Mucosa of descending colon (tissue), 3 donors: Measurements from ENCODE around the gene SGMS2. TPM values are rescaled to one million over a fixed set of nuclear protein-coding genes. Genes with fewer than 3 reads are reported as not detected.

Experiments
- ATAC-seq: fragments of 200-7000 bp; cut with Tn5 transposase; one replicate; pipeline ENCODE4 v1.9.1; 2020; ENCODE audit warnings: mild to moderate bottlenecking, moderate library complexity
- DNase-seq, 3 donors: peaks; one replicate each; pipeline ENCODE4 v3.0.0-alpha.2; 2020
- H3K36me3 ChIP-seq: fragments of 200-600 bp; one replicate; pipeline ENCODE4 v1.8.0; 2021; ENCODE audit warnings: low read depth, mild to moderate bottlenecking
- H3K4me1 ChIP-seq: fragments of 200-600 bp; one replicate; pipeline ENCODE4 v1.8.0; 2021; ENCODE audit warnings: low read depth, mild to moderate bottlenecking
- H3K4me3 ChIP-seq: fragments of 200-600 bp; one replicate; pipeline ENCODE4 v1.8.0; 2021; ENCODE audit warnings: mild to moderate bottlenecking
- H3K9me3 ChIP-seq: fragments of 200-600 bp; one replicate; pipeline ENCODE4 v1.8.0; 2021; ENCODE audit warnings: mild to moderate bottlenecking
- CTCF ChIP-seq: fragments of 200-600 bp; IDR thresholded peaks from one replicate; pipeline ENCODE4 v1.8.0; 2022; ENCODE audit warnings: antibody characterized with exemption, mild to moderate bottlenecking
- intact Hi-C, 2 donors: fragments of 100-400 bp; cut with DNase I in 1 of 2; cut with micrococcal nuclease in 1 of 2; formaldehyde crosslinking; loops; one replicate each; pipeline versions ENCODE4 v1.11.0 to v1.11.1; 2022; cut with DNase I, micrococcal nuclease
- total RNA-seq, 3 donors: library from RNA; stranded (reverse); fragmentation: NEBNext Ultra II Directional in 2 of 3; extraction: Animal tissue kit (Norgen Biotek cat#: 25700) in 2 of 3; gene quantifications; one replicate each; pipeline versions ENCODE4 v1.2.1 to v1.2.4, GENCODE V29; 2021 to 2023
- donor health status: DM: no; HTN: no; CAD: no; lungs with moderate emphysema.
- donor health status: DM: no; HTN: no; CAD: no.
- donor health status: DM: no; HTN: yes; CAD: no.

SGMS2 gene
- total RNA-seq, 3 donors from 2014 or later = 37.5 to 47.8 (median 43.2) TPM

GRCh38 chr4:107853444-107854355 lies 29.0 kb downstream of the SGMS2 start:
- H3K9me3 ChIP-seq = no peaks in the 10 kb centered on the region
- DNase-seq (no peak), ATAC-seq (peak; percentile 79)
- no peak for TF ChIP-seq CTCF
- no peak overlapping the region for H3K4me3 ChIP-seq
- intact Hi-C loops = no loop called here
- peaks cover 5% of the 10 kb centered on the region for H3K4me1 ChIP-seq
- no peaks in the 10 kb centered on the region for H3K36me3 ChIP-seq

- TF ChIP-seq CTCF = no peak
- Histone ChIP-seq H3K36me3 (no peaks in the 10 kb centered on the region), H3K4me1 (peaks cover 5% of the 10 kb centered on the region), H3K4me3 (no peak overlapping the region), H3K9me3 (no peaks in the 10 kb centered on the region)
- ATAC-seq = peak; percentile 74
- no peak for DNase-seq
- intact Hi-C loops = no loop called here
Measured at GRCh38 chr4:107854356-107855022, 29.8 kb downstream of the SGMS2 start.

GRCh38 chr4:107855723-107856122 lies 31.0 kb downstream of the SGMS2 start:
- no peak for TF ChIP-seq CTCF

GRCh38 chr4:107856901-107857300 lies 32.2 kb downstream of the SGMS2 start:
- intact Hi-C loops = no loop called here
- Histone ChIP-seq H3K4me1 (peaks cover 5% of the 10 kb centered on the region), H3K9me3 (no peaks in the 10 kb centered on the region), H3K36me3 (no peaks in the 10 kb centered on the region), H3K4me3 (no peak overlapping the region)
- TF ChIP-seq CTCF = no peak
- ATAC-seq (no peak), DNase-seq (no peak)

More at GRCh38 chr4:107855723-107856122, 31.0 kb downstream of the SGMS2 start:
- H3K36me3 ChIP-seq = no peaks in the 10 kb centered on the region
- DNase-seq = no peak
- intact Hi-C loops = no loop called here
- ATAC-seq = no peak
- H3K9me3 ChIP-seq = no peaks in the 10 kb centered on the region
- H3K4me1 ChIP-seq = peaks cover 5% of the 10 kb centered on the region
- H3K4me3 ChIP-seq = no peak overlapping the region

- no peaks in the 10 kb centered on the region for H3K36me3 ChIP-seq
- DNase-seq = no peak
- intact Hi-C loops = no loop called here
- no peak overlapping the region for H3K4me3 ChIP-seq
- peaks cover 5% of the 10 kb centered on the region for H3K4me1 ChIP-seq
- no peak for TF ChIP-seq CTCF
- no peaks in the 10 kb centered on the region for H3K9me3 ChIP-seq
- ATAC-seq = no peak
Measured at GRCh38 chr4:107857741-107858140, 33.0 kb downstream of the SGMS2 start.
